HCT116 (cell line): ENCODE measurements around the gene MEAF6. TPM values are rescaled to one million over a fixed set of nuclear protein-coding genes. Genes with fewer than 3 reads are reported as not detected.
A peak's percentile ranks its signal among the peaks of the same experiment; 100 is the strongest.

Experiments
- ATAC-seq: fragments of 200-7000 bp; cut with Tn5 transposase; 2 replicates; pipeline ENCODE4 v1.9.1; 2020; ENCODE audit warnings: mild to moderate bottlenecking, moderate library complexity
- BruUV-seq: library from RNA; stranded (reverse); fragments of 400-500 nt; replicated peaks from 2 replicates; lab custom pipeline; 2021; lab: Mats Ljungman, UMichigan
- CTCF ChIA-PET: fragments of 300-600 bp; sonication (Branson Sonifier 250); formaldehyde crosslinking; loops from one replicate; lab custom pipeline; 2021; ENCODE audit warnings: antibody characterized with exemption; lab: Charles Lee
- POLR2A ChIA-PET: fragments of 300-600, 350-600 bp; sonication (Branson Sonifier 250); formaldehyde crosslinking; loops from one replicate; lab custom pipeline; 2021; ENCODE audit warnings: antibody characterized with exemption; lab: Charles Lee
- RAD21 ChIA-PET, 2 experiments: fragments of 300-600 bp; sonication (Branson Sonifier 250); formaldehyde crosslinking; loops; one replicate each; lab custom pipeline; 2023; ENCODE audit warnings: low total read pairs in 2 of 2; ENCODE audit not compliant: uncharacterized antibody in 2 of 2, unreplicated experiment in 2 of 2, low non-redundant PET in 1 of 2; lab: Charles Lee
- DNase-seq: peaks from one replicate; pipeline ENCODE4 v3.0.0-alpha.2; 2010; ENCODE audit warnings: low read depth, low spot score
- H2AFZ ChIP-seq: fragments of 200-600 bp; shearing (Covaris generic), sonication (generic); 2 replicates; pipeline ENCODE4 v1.6.1; 2017; ENCODE audit warnings: low read depth, mixed run types, mixed read lengths, antibody characterized with exemption, low read length; ENCODE audit not compliant: poor library complexity, severe bottlenecking
- H3K27ac ChIP-seq: 2 replicates; pipeline ENCODE4 v1.5.1; 2012; ENCODE audit warnings: low read depth, low read length
- H3K27me3 ChIP-seq: fragments of 200-600 bp; sonication (generic); 2 replicates; pipeline ENCODE4 v1.6.1; 2016; ENCODE audit warnings: mixed run types, low read length, mixed read lengths; ENCODE audit not compliant: insufficient read depth
- H3K36me3 ChIP-seq, 2 experiments: fragments of 200-500 bp in 1 of 2; fragments of 200-600 bp in 1 of 2; sonication (Bioruptor generic) in 1 of 2; sonication (generic) in 1 of 2; 2 replicates each; pipeline versions ENCODE4 v1.5.1 to v1.6.1; 2014 to 2016; ENCODE audit warnings: low read length in 2 of 2, inconsistent platforms in 1 of 2, mixed read lengths in 1 of 2, mixed run types in 1 of 2; ENCODE audit not compliant: insufficient read depth in 2 of 2, control insufficient read depth in 1 of 2
- H3K4me1 ChIP-seq, 2 experiments: fragments of 200-600 bp in 1 of 2; sonication (generic) in 1 of 2; 2 replicates each; pipeline versions ENCODE4 v1.5.1 to v1.6.1; 2012 to 2017; ENCODE audit warnings: low read length in 2 of 2, inconsistent platforms in 1 of 2, mild to moderate bottlenecking in 1 of 2, mixed read lengths in 1 of 2, mixed run types in 1 of 2, moderate library complexity in 1 of 2; ENCODE audit not compliant: insufficient read depth in 2 of 2, control insufficient read depth in 1 of 2
- H3K4me2 ChIP-seq: fragments of 200-600 bp; sonication (generic); 2 replicates; pipeline ENCODE4 v1.6.1; 2017; ENCODE audit warnings: mixed run types, low read length, mixed read lengths
- H3K4me3 ChIP-seq, 2 experiments: fragments of 200-600 bp in 1 of 2; sonication (generic) in 1 of 2; replicated peaks in 1 of 2; 2 replicates each; pipeline ENCODE4 v1.5.1; 2011 to 2016; ENCODE audit warnings: low read length in 2 of 2, control low read depth in 1 of 2, low read depth in 1 of 2, mild to moderate bottlenecking in 1 of 2, mixed read lengths in 1 of 2, mixed run types in 1 of 2
- H3K79me2 ChIP-seq: fragments of 200-600 bp; sonication (generic); 2 replicates; pipeline ENCODE4 v1.6.1; 2017; ENCODE audit warnings: mild to moderate bottlenecking, mixed run types, low read length, moderate library complexity, mixed read lengths; ENCODE audit not compliant: insufficient read depth
- H3K9ac ChIP-seq: fragments of 200-600 bp; sonication (generic); 2 replicates; pipeline ENCODE4 v1.6.1; 2016; ENCODE audit warnings: low read length, mixed read lengths
- H3K9me2 ChIP-seq: fragments of 200-600 bp; sonication (generic), shearing (Covaris generic); 2 replicates; pipeline ENCODE4 v1.6.1; 2017; ENCODE audit warnings: mixed run types, mild to moderate bottlenecking, moderate library complexity; ENCODE audit not compliant: insufficient read depth
- H3K9me3 ChIP-seq, 2 experiments: fragments of 200-500 bp in 1 of 2; fragments of 200-600 bp in 1 of 2; sonication (Bioruptor generic) in 1 of 2; sonication (generic) in 1 of 2; 2 replicates each; pipeline ENCODE4 v1.6.1; 2014 to 2017; ENCODE audit warnings: low read length in 2 of 2, mixed read lengths in 2 of 2, inconsistent platforms in 1 of 2, low read depth in 1 of 2, mild to moderate bottlenecking in 1 of 2, mixed run types in 1 of 2, moderate library complexity in 1 of 2; ENCODE audit not compliant: control insufficient read depth in 1 of 2, insufficient read depth in 1 of 2
- H4K20me1 ChIP-seq: fragments of 200-600 bp; sonication (generic), shearing (Covaris generic); 2 replicates; pipeline ENCODE4 v1.6.1; 2017; ENCODE audit warnings: mixed run types, mild to moderate bottlenecking, moderate library complexity; ENCODE audit not compliant: insufficient read depth
- CBX3 ChIP-seq: IDR thresholded peaks from 2 replicates; pipeline ENCODE4 v1.6.1; 2012; ENCODE audit warnings: low read depth
- EZH2phosphoT487 ChIP-seq: fragments of 200-600 bp; IDR thresholded peaks from 2 replicates; pipeline ENCODE4 v1.6.1; 2018; ENCODE audit warnings: antibody characterized with exemption, borderline replicate concordance
- JUND ChIP-seq: IDR thresholded peaks from 2 replicates; pipeline ENCODE4 v1.6.1; 2012
- RAD21 ChIP-seq: IDR thresholded peaks from 2 replicates; pipeline ENCODE4 v1.6.1; 2012; ENCODE audit warnings: low read depth, mild to moderate bottlenecking
- SP1 ChIP-seq: IDR thresholded peaks from 2 replicates; pipeline ENCODE4 v1.6.1; 2012; ENCODE audit warnings: low read depth
- TCF7L2 ChIP-seq: IDR thresholded peaks from 2 replicates; pipeline ENCODE4 v1.7.0; 2011; ENCODE audit warnings: borderline replicate concordance, inconsistent platforms; ENCODE audit not compliant: insufficient read depth, insufficient read length; ENCODE audit errors: extremely low read depth
- ZBTB33 ChIP-seq: IDR thresholded peaks from 2 replicates; pipeline ENCODE4 v1.6.1; 2011; ENCODE audit warnings: mild to moderate bottlenecking, low read length, moderate library complexity; ENCODE audit not compliant: insufficient replicate concordance; ENCODE audit errors: extremely low read depth
- ZFX ChIP-seq: fragments of 450-650 bp; IDR thresholded peaks from 2 replicates; pipeline ENCODE4 v1.6.1; 2017
- intact Hi-C: fragments of 100-400 bp; cut with micrococcal nuclease; formaldehyde crosslinking; loops from 2 replicates; pipeline ENCODE4 v1.10.0; 2022
- total RNA-seq: library from RNA; stranded (reverse); gene quantifications from one replicate; pipeline ENCODE4 v1.2.1, GENCODE V29; 2021; ENCODE audit not compliant: unreplicated experiment
- TF ChIP-seq, protein P1 (sequence below): IDR thresholded peaks from 2 replicates; pipeline ENCODE4 v1.6.1; 2012
- TF ChIP-seq, protein P2 (sequence below), 3 experiments: fragments of 200-600 bp in 1 of 3; sonication (generic) in 1 of 3; IDR thresholded peaks in 2 of 3; conservative IDR thresholded peaks in 1 of 3; 2 replicates each; pipeline ENCODE4 v1.5.1; 2012 to 2017; ENCODE audit warnings: low read depth in 2 of 3, low read length in 2 of 3, antibody characterized with exemption in 1 of 3, borderline replicate concordance in 1 of 3, control low read depth in 1 of 3, mild to moderate bottlenecking in 1 of 3, mixed read lengths in 1 of 3, mixed run types in 1 of 3, moderate library complexity in 1 of 3; ENCODE audit not compliant: insufficient read depth in 1 of 3

Gene MEAF6
- total RNA-seq, 1 experiment from 2014 or later: 50.3 TPM

GRCh38 chr1:37456614-37457013 lies 58.0 kb downstream of the MEAF6 start:
- intact Hi-C loops: loop anchor here (5.0 kb wide), 1 partner anchor 106 kb away; no protein-coding TSS in a partner anchor
- H3K9ac ChIP-seq: no peak overlapping the region
- no peak overlapping the region for H3K27ac ChIP-seq
- no peak for TF ChIP-seq ZBTB33
- H3K79me2 ChIP-seq: no peaks in the 10 kb centered on the region
- H3K9me3 ChIP-seq: no peaks in the 10 kb centered on the region
- ATAC-seq (no peak), DNase-seq (no peak)
- no peak overlapping the region for H3K4me3 ChIP-seq
- RAD21 ChIA-PET: interaction anchor here in 1 of 2 experiments (2.2 kb wide), 1 partner anchor 31 kb away, joined by 7 read pairs; no protein-coding TSS in a partner anchor
- CTCF ChIA-PET: interaction anchor here (5.4 kb wide), 1 partner anchor 30 kb away, joined by 62 read pairs; no protein-coding TSS in a partner anchor
- H3K27me3 ChIP-seq: no peaks in the 10 kb centered on the region
- H3K4me1 ChIP-seq: peaks cover 7 to 28% of the 10 kb centered on the region in 2 experiments; a peak in 3 of 4 replicates
- no peak overlapping the region for H2AFZ ChIP-seq
- H4K20me1 ChIP-seq: no peaks in the 10 kb centered on the region
- no peak overlapping the region for H3K4me2 ChIP-seq
- POLR2A ChIA-PET: no interaction called here
- BruUV-seq: no TSS peak
- no peaks in the 10 kb centered on the region for H3K36me3 ChIP-seq
- no peaks in the 10 kb centered on the region for H3K9me2 ChIP-seq

GRCh38 chr1:37455516-37455915 lies 59.0 kb downstream of the MEAF6 start:
- ChIA-PET POLR2A (no interaction called here), CTCF (interaction anchor here (0.8 to 5.4 kb wide), 3 partner anchors 10 to 226 kb away, joined by 3 to 62 read pairs (median 4); no protein-coding TSS in a partner anchor), RAD21 (interaction anchor here (0.6 to 2.2 kb wide), 3 partner anchors 32 to 45 kb away, joined by 3 to 7 read pairs (median 5); no protein-coding TSS in a partner anchor)
- Histone ChIP-seq H3K9me3 (no peaks in the 10 kb centered on the region), H3K9me2 (no peaks in the 10 kb centered on the region), H3K4me2 (peak overlapping the region; percentile 49; the same call in 1 of the 2 replicates), H3K4me3 (no peak overlapping the region), H2AFZ (no peak overlapping the region), H3K9ac (no peak overlapping the region), H3K27ac (no peak overlapping the region), H3K27me3 (no peaks in the 10 kb centered on the region), H3K36me3 (no peaks in the 10 kb centered on the region), H3K4me1 (peaks cover 8 to 38% of the 10 kb centered on the region in 2 experiments; a peak in 3 of 4 replicates), H3K79me2 (no peaks in the 10 kb centered on the region), H4K20me1 (no peaks in the 10 kb centered on the region)
- intact Hi-C loops: loop anchor here (1.0 to 5.0 kb wide), 3 partner anchors 32 to 227 kb away; no protein-coding TSS in a partner anchor
- BruUV-seq: no TSS peak
- ATAC-seq (no peak), DNase-seq (no peak)
- TF ChIP-seq JUND (no peak), SP1 (no peak), ZBTB33 (no peak), TCF7L2 (no peak), CBX3 (no peak), EZH2phosphoT487 (no peak), RAD21 (no peak), ZFX (no peak)
- TF ChIP-seq, protein P1, sequence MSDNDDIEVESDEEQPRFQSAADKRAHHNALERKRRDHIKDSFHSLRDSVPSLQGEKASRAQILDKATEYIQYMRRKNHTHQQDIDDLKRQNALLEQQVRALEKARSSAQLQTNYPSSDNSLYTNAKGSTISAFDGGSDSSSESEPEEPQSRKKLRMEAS: no peak
- TF ChIP-seq, protein P2, sequence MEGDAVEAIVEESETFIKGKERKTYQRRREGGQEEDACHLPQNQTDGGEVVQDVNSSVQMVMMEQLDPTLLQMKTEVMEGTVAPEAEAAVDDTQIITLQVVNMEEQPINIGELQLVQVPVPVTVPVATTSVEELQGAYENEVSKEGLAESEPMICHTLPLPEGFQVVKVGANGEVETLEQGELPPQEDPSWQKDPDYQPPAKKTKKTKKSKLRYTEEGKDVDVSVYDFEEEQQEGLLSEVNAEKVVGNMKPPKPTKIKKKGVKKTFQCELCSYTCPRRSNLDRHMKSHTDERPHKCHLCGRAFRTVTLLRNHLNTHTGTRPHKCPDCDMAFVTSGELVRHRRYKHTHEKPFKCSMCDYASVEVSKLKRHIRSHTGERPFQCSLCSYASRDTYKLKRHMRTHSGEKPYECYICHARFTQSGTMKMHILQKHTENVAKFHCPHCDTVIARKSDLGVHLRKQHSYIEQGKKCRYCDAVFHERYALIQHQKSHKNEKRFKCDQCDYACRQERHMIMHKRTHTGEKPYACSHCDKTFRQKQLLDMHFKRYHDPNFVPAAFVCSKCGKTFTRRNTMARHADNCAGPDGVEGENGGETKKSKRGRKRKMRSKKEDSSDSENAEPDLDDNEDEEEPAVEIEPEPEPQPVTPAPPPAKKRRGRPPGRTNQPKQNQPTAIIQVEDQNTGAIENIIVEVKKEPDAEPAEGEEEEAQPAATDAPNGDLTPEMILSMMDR (IDR thresholded peaks at IDR 0.05 in 2 of 3, conservative IDR thresholded peaks at IDR 0.05 in 1 of 3; ENCODE audit: borderline replicate concordance in 1 of 3, insufficient read depth in 1 of 3, low read depth in 2 of 3, low read length in 2 of 3): no peak
